Measurements from ENCODE around the gene PSORS1C2.

- TF ChIP-seq REST (IDR thresholded peaks at IDR 0.05; ENCODE audit: low read depth), result no peak
- TF ChIP-seq YY1 (IDR thresholded peaks at IDR 0.05; ENCODE audit: low read depth), result no peak
- no peak for TF ChIP-seq CEBPB (IDR thresholded peaks at IDR 0.05)
- no peak for TF ChIP-seq RAD21 (IDR thresholded peaks at IDR 0.05; ENCODE audit: low read depth)
- TF ChIP-seq CREB1 (IDR thresholded peaks at IDR 0.05; ENCODE audit: low read depth), result no peak
- TF ChIP-seq NFIC (IDR thresholded peaks at IDR 0.05), result no peak
- no peak for TF ChIP-seq MAX (IDR thresholded peaks at IDR 0.05)
- TF ChIP-seq TCF12 (IDR thresholded peaks at IDR 0.05; ENCODE audit: low read depth), result no peak
- TF ChIP-seq TAF1 (IDR thresholded peaks at IDR 0.05; ENCODE audit: low read depth), result no peak
- no peak for TF ChIP-seq ZBTB7A (IDR thresholded peaks at IDR 0.05; ENCODE audit: low read depth)
- no peak for TF ChIP-seq EP300 (IDR thresholded peaks at IDR 0.05; ENCODE audit: borderline replicate concordance)
- TF ChIP-seq FOXM1 (IDR thresholded peaks at IDR 0.05; ENCODE audit: borderline replicate concordance, low read depth), result no peak
- no peak for TF ChIP-seq USF1 (IDR thresholded peaks at IDR 0.05)
- no peak for TF ChIP-seq EGR1 (IDR thresholded peaks at IDR 0.05)
These were observed 25.1 kb upstream of the PSORS1C2 start for GRCh38 chr6:31163922-31164321.

Data from Ishikawa (cell line).